Neural cell (in vitro differentiated cells): ENCODE results near the gene CRIP1. TPM values are rescaled to one million over a fixed set of nuclear protein-coding genes. Genes with fewer than 3 reads are reported as not detected.
A peak's percentile ranks its signal among the peaks of the same experiment; 100 is the strongest.

Source experiments
- H2AFZ ChIP-seq: fragments of 200-600, 300-800 bp; sonication (generic), shearing (Covaris generic); 2 replicates; pipeline ENCODE4 v1.6.0; 2014; ENCODE audit warnings: low read depth, mild to moderate bottlenecking, antibody characterized with exemption, low read length, moderate library complexity
- H3F3A ChIP-seq: fragments of 200-600 bp; shearing (Covaris generic); 2 replicates; pipeline ENCODE4 v1.6.1; 2016; ENCODE audit warnings: mild to moderate bottlenecking, moderate library complexity, mixed read lengths, antibody characterized with exemption, low read length; ENCODE audit not compliant: insufficient read depth, poor library complexity, severe bottlenecking
- H3K27ac ChIP-seq: fragments of 200-600, 300-800 bp; sonication (generic), shearing (Covaris generic); 2 replicates; pipeline ENCODE4 v1.5.1; 2014; ENCODE audit warnings: mild to moderate bottlenecking, low read length, moderate library complexity
- H3K27me3 ChIP-seq: fragments of 300-800, 200-600 bp; sonication (generic), shearing (Covaris generic); 2 replicates; pipeline ENCODE4 v1.6.0; 2014; ENCODE audit warnings: mild to moderate bottlenecking, low read depth, low read length, moderate library complexity; ENCODE audit not compliant: insufficient read depth
- H3K36me3 ChIP-seq: fragments of 300-800, 200-600 bp; sonication (generic), shearing (Covaris generic); 2 replicates; pipeline ENCODE4 v1.5.1; 2014; ENCODE audit warnings: mild to moderate bottlenecking, antibody characterized with exemption, low read length, moderate library complexity; ENCODE audit not compliant: insufficient read depth
- H3K4me2 ChIP-seq: fragments of 300-800, 200-600 bp; sonication (generic), shearing (Covaris generic); 2 replicates; pipeline ENCODE4 v1.6.0; 2014; ENCODE audit warnings: mild to moderate bottlenecking, low read length
- H3K4me3 ChIP-seq: fragments of 300-800, 200-600 bp; sonication (generic), shearing (Covaris generic); 2 replicates; pipeline ENCODE4 v1.5.1; 2014; ENCODE audit warnings: mild to moderate bottlenecking, low read length, moderate library complexity
- H3K79me2 ChIP-seq: fragments of 200-600 bp; shearing (Covaris generic); replicated peaks from 2 replicates; pipeline ENCODE4 v1.6.0; 2014; ENCODE audit warnings: mild to moderate bottlenecking, low read length, moderate library complexity; ENCODE audit not compliant: insufficient read depth
- H3K9ac ChIP-seq: fragments of 300-800, 200-600 bp; sonication (generic), shearing (Covaris generic); 2 replicates; pipeline ENCODE4 v1.6.1; 2016; ENCODE audit warnings: mild to moderate bottlenecking, low read length, mixed read lengths
- H3K9me2 ChIP-seq: fragments of 200-600 bp; shearing (Covaris generic); 2 replicates; pipeline ENCODE4 v1.6.1; 2016; ENCODE audit warnings: mild to moderate bottlenecking, low read length, mixed read lengths; ENCODE audit not compliant: insufficient read depth
- H3K9me3 ChIP-seq: fragments of 200-600, 300-800 bp; sonication (generic), shearing (Covaris generic); 2 replicates; pipeline ENCODE4 v1.6.1; 2016; ENCODE audit warnings: mild to moderate bottlenecking, mixed run types, low read length, moderate library complexity, mixed read lengths
- H4K20me1 ChIP-seq: fragments of 200-600 bp; shearing (Covaris generic); 2 replicates; pipeline ENCODE4 v1.6.1; 2016; ENCODE audit warnings: mild to moderate bottlenecking, mixed run types; ENCODE audit not compliant: insufficient read depth
- CTCF ChIP-seq: fragments of 450-650 bp; IDR thresholded peaks from 2 replicates; pipeline ENCODE4 v1.5.1; 2014; ENCODE audit warnings: antibody characterized with exemption, mild to moderate bottlenecking, moderate library complexity; ENCODE audit not compliant: poor library complexity, severe bottlenecking
- EP300 ChIP-seq: fragments of 450-650 bp; conservative IDR thresholded peaks from 2 replicates; pipeline ENCODE4 v1.6.1; 2014; ENCODE audit warnings: antibody characterized with exemption, mild to moderate bottlenecking, moderate library complexity; ENCODE audit not compliant: poor library complexity, severe bottlenecking
- EZH2 ChIP-seq: fragments of 200-600, 300-800 bp; shearing (Covaris generic), sonication (generic); IDR thresholded peaks from 2 replicates; pipeline ENCODE4 v1.6.1; 2014; ENCODE audit warnings: antibody characterized with exemption, low read length, borderline replicate concordance, mild to moderate bottlenecking; ENCODE audit not compliant: insufficient read depth, poor library complexity, severe bottlenecking
- MXI1 ChIP-seq: fragments of 450-650 bp; conservative IDR thresholded peaks from 2 replicates; pipeline ENCODE4 v1.6.1; 2014; ENCODE audit warnings: antibody characterized with exemption, mild to moderate bottlenecking; ENCODE audit not compliant: poor library complexity, severe bottlenecking
- POLR2AphosphoS5 ChIP-seq: IDR thresholded peaks from 2 replicates; pipeline ENCODE4 v1.6.1; 2012
- RAD21 ChIP-seq: fragments of 450-650 bp; conservative IDR thresholded peaks from 2 replicates; pipeline ENCODE4 v1.6.1; 2014; ENCODE audit warnings: antibody characterized with exemption, mild to moderate bottlenecking, moderate library complexity
- REST ChIP-seq: IDR thresholded peaks from 2 replicates; pipeline ENCODE4 v1.6.1; 2012; ENCODE audit warnings: borderline replicate concordance
- SMC3 ChIP-seq: fragments of 450-650 bp; conservative IDR thresholded peaks from 2 replicates; pipeline ENCODE4 v1.6.1; 2014; ENCODE audit warnings: antibody characterized with exemption, mild to moderate bottlenecking, moderate library complexity; ENCODE audit not compliant: poor library complexity
- TAF1 ChIP-seq: IDR thresholded peaks from 2 replicates; pipeline ENCODE4 v1.6.1; 2012; ENCODE audit warnings: low read depth
- polyA plus RNA-seq: library from polyadenylated mRNA; depleted of rRNA; stranded (reverse); fragments of >200 nt; gene quantifications from 2 replicates; pipeline ENCODE4 v1.2.3, GENCODE V29; 2014

CRIP1 gene
- polyA plus RNA-seq, 1 donor from 2014 or later = 0.58 TPM

DNA sequence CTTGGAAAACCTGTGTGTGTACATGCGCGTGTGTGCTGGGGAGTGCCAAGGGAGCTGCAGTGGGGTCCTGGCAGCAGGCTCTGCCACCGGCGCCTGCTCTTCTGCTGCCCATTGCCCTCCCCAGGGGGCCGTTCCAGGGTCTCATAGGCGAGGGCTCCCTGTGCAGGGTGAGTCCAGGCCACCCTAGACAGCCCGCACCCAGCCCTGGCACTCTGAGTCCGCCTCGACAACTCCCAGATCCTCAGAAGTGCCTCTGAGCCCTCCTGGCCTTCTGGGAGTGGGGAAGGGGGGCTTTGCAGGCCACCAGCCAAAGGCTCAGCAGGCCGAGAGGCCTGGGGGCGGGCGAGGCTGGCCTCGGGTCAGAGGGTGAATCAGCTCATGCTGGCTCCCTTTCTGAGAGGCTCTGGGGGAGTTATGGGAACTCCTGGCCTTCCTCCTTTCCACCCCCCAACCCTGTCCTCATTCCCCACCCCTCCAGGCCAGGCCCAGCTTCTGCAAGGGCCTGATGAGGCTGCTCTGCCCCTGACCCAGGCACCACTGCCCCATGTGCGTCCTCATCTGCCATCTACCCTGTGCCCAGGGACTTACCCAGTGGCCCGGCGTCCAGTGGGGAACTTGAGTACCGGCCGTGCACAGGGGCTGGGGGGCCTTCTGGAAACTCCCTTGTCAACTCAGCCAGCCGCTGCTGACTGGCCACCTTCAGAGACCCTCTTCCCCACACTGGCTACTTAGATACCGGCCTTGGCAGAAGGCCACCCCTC lies 2.3 kb downstream of the CRIP1 start:
- Histone ChIP-seq H3F3A (no peaks in the 10 kb centered on the region), H3K4me3 (peak overlapping the region; percentile 93), H3K9ac (peak overlapping the region; percentile 96), H3K27ac (peak overlapping the region; percentile 93), H3K27me3 (peaks cover 29% of the 10 kb centered on the region), H3K79me2 (no peaks in the 10 kb centered on the region), H3K9me3 (no peaks in the 10 kb centered on the region), H4K20me1 (no peaks in the 10 kb centered on the region), H2AFZ (no peak overlapping the region), H3K9me2 (no peaks in the 10 kb centered on the region), H3K36me3 (no peaks in the 10 kb centered on the region), H3K4me2 (peak overlapping the region; percentile 79)
- TF ChIP-seq REST (no peak), MXI1 (no peak), CTCF (no peak), RAD21 (no peak), POLR2AphosphoS5 (no peak), EZH2 (no peak), SMC3 (no peak), EP300 (no peak), TAF1 (no peak)

- TF ChIP-seq TAF1 (peak; percentile 54), EZH2 (no peak), REST (peak; percentile 21), CTCF (peak; percentile 93), SMC3 (peak; percentile 87), POLR2AphosphoS5 (peak; percentile 60), RAD21 (peak; percentile 72), EP300 (no peak), MXI1 (peak; percentile 42)
- H3K36me3 ChIP-seq = no peaks in the 10 kb centered on the region
- H3K79me2 ChIP-seq = no peaks in the 10 kb centered on the region
- H3K27me3 ChIP-seq = peaks cover 29% of the 10 kb centered on the region
- H2AFZ ChIP-seq = peak overlapping the region; percentile 59
- no peaks in the 10 kb centered on the region for H3K9me3 ChIP-seq
- H3K4me3 ChIP-seq = peak overlapping the region; percentile 93
- peak overlapping the region; percentile 93 for H3K27ac ChIP-seq
- H3K4me2 ChIP-seq = peak overlapping the region; percentile 79
- H3K9me2 ChIP-seq = no peaks in the 10 kb centered on the region
- no peaks in the 10 kb centered on the region for H4K20me1 ChIP-seq
- H3K9ac ChIP-seq = peak overlapping the region; percentile 96
- H3F3A ChIP-seq = no peaks in the 10 kb centered on the region
Measured at GRCh38 chr14:105489542-105490266, 3.0 kb downstream of the CRIP1 start.
